Measurements from ENCODE around the gene PPP1R14C. TPM values are rescaled to one million over a fixed set of nuclear protein-coding genes. Genes with fewer than 3 reads are reported as not detected.

Gene PPP1R14C
- total and polyA plus RNA-seq, 7 donors = 5.9 to 62.8 (median 22.5) TPM

DNA sequence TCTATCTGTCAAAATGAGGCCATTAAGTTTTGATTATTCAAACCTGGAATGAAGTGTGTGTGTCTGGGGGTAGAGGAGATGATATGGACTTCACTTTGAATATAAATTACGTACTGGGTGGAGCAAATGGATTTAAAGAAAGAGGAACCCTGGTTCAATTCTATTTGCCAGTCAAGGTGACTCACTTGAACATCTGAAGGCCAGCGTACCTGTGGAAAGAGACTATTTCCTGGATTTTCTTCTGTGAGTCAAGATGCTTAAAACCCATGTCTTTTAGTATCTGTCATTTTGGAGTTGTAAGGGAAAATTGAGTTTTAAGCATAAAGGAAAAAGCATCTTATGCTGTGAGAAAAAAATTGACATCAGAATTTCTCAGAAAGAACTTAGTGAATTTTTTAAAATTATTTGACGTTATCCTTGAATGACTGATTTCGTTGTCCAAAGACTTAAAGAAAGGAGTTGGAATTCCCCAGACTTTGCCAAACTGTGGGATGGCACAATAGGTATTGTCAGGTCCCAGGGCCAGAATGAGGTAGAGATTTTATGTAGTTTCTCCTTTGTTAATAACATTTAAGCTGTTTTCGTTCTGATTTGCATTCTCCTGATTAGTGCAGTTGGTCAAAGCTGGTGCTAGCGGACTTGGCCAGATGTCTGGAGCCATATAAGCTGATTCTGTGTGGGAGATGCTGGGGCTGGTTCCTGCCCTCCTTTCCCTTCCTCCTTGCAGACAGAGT, 2.4 kb upstream of the PPP1R14C start:
- Histone ChIP-seq H3K4me1 (no peaks in the 10 kb centered on the region), H3K27ac (no peak overlapping the region), H3K36me3 (ENCODE audit: insufficient read depth in 1 of 2, low read depth in 1 of 2) (no peaks in the 10 kb centered on the region), H3K27me3 (ENCODE audit: insufficient read depth in 3 of 3, low read length in 2 of 3) (peaks cover 0 to 5% (median 0%) of the 10 kb centered on the region in 3 donors), H3K9me3 (no peaks in the 10 kb centered on the region), H3K4me3 (no peak overlapping the region)
- ATAC-seq (no peak), DNase-seq (no peak)
- WGBS, 3 donors = 77 to 86% (median 81%) methylated on average over 6 of the region's 6 CpGs
- intact Hi-C loops (cut with DNase I) = loop anchor here (5.0 kb wide), 3 partner anchors 62 to 197 kb away; no protein-coding TSS in a partner anchor
- TF ChIP-seq, protein P1, sequence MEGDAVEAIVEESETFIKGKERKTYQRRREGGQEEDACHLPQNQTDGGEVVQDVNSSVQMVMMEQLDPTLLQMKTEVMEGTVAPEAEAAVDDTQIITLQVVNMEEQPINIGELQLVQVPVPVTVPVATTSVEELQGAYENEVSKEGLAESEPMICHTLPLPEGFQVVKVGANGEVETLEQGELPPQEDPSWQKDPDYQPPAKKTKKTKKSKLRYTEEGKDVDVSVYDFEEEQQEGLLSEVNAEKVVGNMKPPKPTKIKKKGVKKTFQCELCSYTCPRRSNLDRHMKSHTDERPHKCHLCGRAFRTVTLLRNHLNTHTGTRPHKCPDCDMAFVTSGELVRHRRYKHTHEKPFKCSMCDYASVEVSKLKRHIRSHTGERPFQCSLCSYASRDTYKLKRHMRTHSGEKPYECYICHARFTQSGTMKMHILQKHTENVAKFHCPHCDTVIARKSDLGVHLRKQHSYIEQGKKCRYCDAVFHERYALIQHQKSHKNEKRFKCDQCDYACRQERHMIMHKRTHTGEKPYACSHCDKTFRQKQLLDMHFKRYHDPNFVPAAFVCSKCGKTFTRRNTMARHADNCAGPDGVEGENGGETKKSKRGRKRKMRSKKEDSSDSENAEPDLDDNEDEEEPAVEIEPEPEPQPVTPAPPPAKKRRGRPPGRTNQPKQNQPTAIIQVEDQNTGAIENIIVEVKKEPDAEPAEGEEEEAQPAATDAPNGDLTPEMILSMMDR (IDR thresholded peaks at IDR 0.05) = no peak

DNA sequence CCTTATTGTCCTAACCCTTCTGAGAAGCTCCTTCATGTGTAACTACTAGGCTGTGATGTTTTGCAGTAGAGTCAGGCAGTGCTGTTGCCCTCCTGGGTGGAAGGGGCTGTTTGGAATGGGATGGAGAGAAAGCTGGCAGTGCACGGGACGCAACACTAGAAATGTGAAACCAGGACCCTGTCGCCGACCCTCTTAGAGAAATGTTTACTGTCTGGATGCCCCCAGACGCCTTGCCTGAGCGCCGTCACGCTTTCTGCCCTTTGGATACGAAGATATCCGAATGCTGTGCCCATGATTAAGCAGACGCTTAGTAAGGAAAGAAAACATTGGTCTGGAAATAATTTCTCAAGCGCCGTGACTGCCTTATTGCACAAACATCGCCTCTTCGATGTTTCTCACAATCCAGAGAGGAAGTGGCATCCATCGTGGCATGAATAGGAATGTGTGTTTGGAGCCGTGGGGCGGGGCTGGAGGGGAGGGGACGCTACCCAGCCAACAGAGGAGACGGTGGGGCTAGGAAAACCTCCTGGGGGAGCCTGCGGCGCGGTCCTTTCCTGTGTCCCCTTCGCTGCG, 661 bp upstream of the PPP1R14C start:
- intact Hi-C loops (cut with DNase I) = loop anchor here (5.0 kb wide), 3 partner anchors 60 to 195 kb away; no protein-coding TSS in a partner anchor
- peak; percentile 31 to 44 (median 38) for ATAC-seq
- Histone ChIP-seq H3K27ac (peak overlapping the region; percentile 88), H3K4me1 (peaks cover 9% of the 10 kb centered on the region), H3K4me3 (peak overlapping the region; percentile 81), H3K36me3 (ENCODE audit: insufficient read depth in 1 of 2, low read depth in 1 of 2) (no peaks in the 10 kb centered on the region), H3K9me3 (no peaks in the 10 kb centered on the region), H3K27me3 (ENCODE audit: insufficient read depth in 3 of 3, low read length in 2 of 3) (peaks cover 0 to 5% (median 0%) of the 10 kb centered on the region in 3 donors)
- TF ChIP-seq, protein P1 (IDR thresholded peaks at IDR 0.05) = no peak
- DNase-seq = no peak
- 6 to 8% (median 6%) methylated on average over 24 to 25 of the region's 25 CpGs for WGBS, 3 donors

DNA sequence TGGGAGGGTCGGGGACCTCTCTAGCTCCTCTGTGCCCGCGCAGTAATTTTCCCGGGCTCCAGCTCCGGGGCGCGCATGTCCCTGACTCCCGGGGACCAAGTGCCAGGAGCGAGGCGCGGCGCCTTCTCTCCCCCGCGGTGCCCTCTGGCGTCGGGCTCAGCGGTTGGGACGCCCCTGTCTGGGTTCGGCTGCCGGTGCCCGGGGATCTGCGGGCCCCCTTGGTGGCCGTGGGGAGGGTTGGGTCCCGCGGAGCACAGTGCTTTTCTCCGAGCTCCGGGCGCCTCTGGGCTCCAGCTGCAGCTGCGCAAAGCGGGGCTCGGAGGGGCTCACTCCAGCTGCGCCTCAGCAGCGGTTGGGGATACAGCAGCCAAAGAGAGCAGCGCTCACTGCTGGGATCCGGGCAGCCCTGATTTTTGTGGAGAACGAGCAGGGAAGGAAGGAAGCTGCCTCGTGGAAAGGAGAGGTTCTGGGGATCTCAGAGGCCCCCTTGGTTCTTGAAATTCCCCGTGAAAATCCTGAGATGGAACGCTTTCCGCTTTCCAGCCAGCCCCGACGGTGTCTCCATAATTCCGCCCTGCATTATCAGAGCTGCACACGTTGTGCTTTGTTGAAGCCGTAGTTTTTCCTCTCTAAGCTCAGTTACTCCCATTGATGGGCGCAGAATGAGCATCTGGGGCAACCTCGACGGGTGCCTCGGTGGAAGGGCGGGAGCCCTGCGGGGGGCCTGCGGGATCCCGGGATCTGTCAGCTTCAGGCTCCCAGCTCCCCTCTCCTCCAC, 861 bp downstream of the PPP1R14C start:
- peak overlapping the region; percentile 88 for H3K27ac ChIP-seq
- intact Hi-C loops (cut with DNase I) = loop anchor here (5.0 kb wide), 3 partner anchors 59 to 194 kb away; no protein-coding TSS in a partner anchor
- H3K4me1 ChIP-seq = peaks cover 13% of the 10 kb centered on the region
- H3K36me3 ChIP-seq (ENCODE audit: insufficient read depth in 1 of 2, low read depth in 1 of 2) = no peaks in the 10 kb centered on the region
- peak; percentile 23 to 65 for DNase-seq
- 3 to 4% (median 4%) methylated on average over 37 to 53 of the region's 53 CpGs for WGBS, 3 donors
- H3K27me3 ChIP-seq (ENCODE audit: insufficient read depth in 3 of 3, low read length in 2 of 3) = peaks cover 0 to 5% (median 0%) of the 10 kb centered on the region in 3 donors
- peak overlapping the region; percentile 81 for H3K4me3 ChIP-seq
- peak; percentile 53 to 71 (median 62) for ATAC-seq
- TF ChIP-seq, protein P1 (IDR thresholded peaks at IDR 0.05) = no peak
- H3K9me3 ChIP-seq = no peaks in the 10 kb centered on the region

DNA sequence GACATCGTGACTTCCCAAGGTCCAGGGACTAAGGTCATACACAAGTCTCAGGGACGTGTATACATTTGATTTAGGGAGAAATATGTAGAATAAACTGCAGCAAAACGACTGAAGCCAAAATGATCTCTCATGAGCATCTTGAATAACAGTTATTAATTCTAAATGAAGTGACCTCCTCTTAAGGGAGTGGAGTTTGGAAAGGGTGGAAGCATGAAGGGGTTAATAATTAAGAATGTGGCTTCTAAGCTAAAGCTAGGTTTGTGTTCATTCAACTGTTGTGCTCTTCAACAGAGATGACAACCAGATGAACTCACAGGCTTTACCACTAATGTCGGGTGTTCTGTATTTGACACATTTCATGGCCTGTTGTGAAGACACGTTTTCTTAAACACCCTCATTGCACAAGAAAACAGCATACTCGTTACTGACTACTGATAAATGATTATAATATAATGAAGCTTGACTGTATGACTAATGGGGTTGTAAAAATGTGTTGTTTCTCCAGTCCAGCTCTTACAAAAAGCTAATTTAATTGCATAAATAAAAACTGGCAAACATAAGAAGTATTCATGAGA, 1.5 kb downstream of the PPP1R14C start:
- Histone ChIP-seq H3K36me3 (ENCODE audit: insufficient read depth in 1 of 2, low read depth in 1 of 2) (no peaks in the 10 kb centered on the region), H3K4me3 (peak overlapping the region; percentile 81), H3K4me1 (peaks cover 13% of the 10 kb centered on the region), H3K9me3 (no peaks in the 10 kb centered on the region), H3K27ac (peak overlapping the region; percentile 88), H3K27me3 (ENCODE audit: insufficient read depth in 3 of 3, low read length in 2 of 3) (peaks cover 0 to 5% (median 0%) of the 10 kb centered on the region in 3 donors)
- no peak for ATAC-seq
- 14 to 24% (median 16%) methylated on average over 6 of the region's 6 CpGs for WGBS, 3 donors
- intact Hi-C loops (cut with DNase I) = loop anchor here (5.0 kb wide), 3 partner anchors 58 to 193 kb away; no protein-coding TSS in a partner anchor
- TF ChIP-seq, protein P1 (IDR thresholded peaks at IDR 0.05) = no peak
- no peak for DNase-seq

All from psoas muscle (tissue), 8 donors.